NB4 (cell line): Measurements from ENCODE around the gene CYBA.

Experiments used
- CTCF ChIP-seq: IDR thresholded peaks from one replicate; pipeline ENCODE4 v1.5.1; 2012; ENCODE audit warnings: low read depth, low read length
- MAX ChIP-seq: IDR thresholded peaks from 2 replicates; pipeline ENCODE4 v1.6.1; 2011; ENCODE audit warnings: low read depth, low read length
- POLR2A ChIP-seq: IDR thresholded peaks from 2 replicates; pipeline ENCODE4 v1.6.1; 2011; ENCODE audit warnings: mild to moderate bottlenecking; ENCODE audit not compliant: insufficient read length; ENCODE audit errors: extremely low read depth

GRCh38 chr16:88688013-88688778, 37.3 kb upstream of the CYBA start:
- no peak for TF ChIP-seq CTCF
- TF ChIP-seq POLR2A, result no peak
- no peak for TF ChIP-seq MAX
